Placental epithelial cell (primary cell): ENCODE data around the gene PSMC6. TPM values are rescaled to one million over a fixed set of nuclear protein-coding genes. Genes with fewer than 3 reads are reported as not detected.

Source experiments
- total RNA-seq: library from RNA; depleted of rRNA; stranded (reverse); fragments of >200 nt; gene quantifications from 2 replicates; pipeline ENCODE4 v1.2.3, GENCODE V29; 2012

PSMC6 gene
- 80.9 and 86.9 TPM in 2 replicates for total RNA-seq

DNA sequence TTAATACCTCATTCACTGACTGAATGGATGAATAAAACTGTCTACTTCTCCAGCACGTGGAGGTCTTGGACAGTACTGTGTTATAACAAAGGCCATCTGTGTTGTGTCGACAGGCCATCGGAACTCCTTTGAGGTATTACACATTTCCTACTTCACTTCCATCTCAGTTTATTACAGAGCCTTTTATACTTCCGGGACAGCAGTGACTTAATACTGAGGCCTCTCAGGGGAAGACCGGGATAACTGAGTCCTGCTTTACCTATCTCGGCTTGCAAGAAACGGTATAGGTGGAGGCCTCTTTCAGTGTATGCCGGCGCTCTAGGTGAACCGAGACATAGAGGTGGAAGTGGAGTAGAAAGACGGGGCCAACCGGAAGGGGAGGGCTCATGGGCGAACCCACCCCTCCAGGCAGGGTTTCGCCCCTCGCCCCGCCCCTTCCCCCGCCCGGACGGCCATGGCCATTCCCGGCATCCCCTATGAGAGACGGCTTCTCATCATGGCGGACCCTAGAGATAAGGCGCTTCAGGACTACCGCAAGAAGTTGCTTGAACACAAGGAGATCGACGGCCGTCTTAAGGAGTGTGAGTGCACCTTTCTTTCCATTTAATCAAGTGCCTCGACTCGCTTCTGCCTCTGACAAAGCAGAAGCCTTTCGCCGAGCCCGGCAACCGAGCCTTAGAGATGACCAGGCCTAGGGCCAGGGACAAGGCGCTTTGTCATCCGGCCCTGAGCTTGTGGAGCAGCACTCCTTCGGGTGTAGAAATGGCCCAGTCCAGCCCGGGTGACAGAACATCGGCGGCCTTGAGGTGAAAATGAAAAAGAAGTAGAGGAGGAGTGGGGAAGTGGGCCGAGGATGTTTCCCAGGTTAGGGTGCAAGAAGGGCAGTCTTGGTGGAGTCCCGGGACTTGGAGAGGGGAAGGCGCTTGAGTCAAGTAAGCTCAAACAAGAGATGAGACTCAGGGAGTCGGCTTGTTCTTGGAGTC, at the start of gene PSMC6:
Gene PSMC6, plus strand, starts transcription at position 477 of the 983 bp plus-strand sequence. Its CDS starts 20 bp downstream, at position 497.

DNA sequence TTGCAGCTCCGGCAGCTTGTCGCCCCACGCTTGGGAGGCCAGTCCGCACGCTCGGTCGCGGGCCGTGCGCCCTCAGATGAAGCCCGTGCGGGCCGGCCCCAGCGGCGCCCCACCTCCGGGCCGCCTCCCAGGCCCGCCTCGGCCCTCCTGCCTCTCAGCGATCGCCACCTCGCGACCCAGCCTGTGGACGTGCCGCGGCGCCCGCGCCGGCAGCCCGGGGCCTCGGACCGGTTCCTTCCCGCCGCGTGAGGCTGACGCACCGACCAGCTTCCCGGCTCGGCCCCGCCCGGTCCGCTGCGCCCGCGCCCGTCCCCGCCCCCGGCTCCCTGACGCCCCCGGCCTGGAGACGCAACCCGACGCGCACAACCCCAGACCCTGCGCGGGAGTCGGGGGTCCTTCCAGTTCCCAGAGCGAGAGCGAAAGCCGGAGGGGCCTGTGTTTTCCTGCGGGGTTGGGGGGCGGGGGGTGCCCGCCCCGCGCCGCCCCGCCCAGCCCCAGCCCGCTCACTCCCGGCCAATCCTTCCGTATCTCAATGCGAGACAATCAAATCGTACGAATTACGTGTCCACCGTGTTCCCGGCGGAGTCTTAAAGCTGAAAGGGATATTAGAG, 11.4 kb upstream of the PSMC6 start, which contains the start of gene ERO1A:
Gene ERO1A, minus strand, starts transcription at position 78 of the 611 bp plus-strand sequence. Its CDS starts 77 bp downstream, at position 1.

DNA sequence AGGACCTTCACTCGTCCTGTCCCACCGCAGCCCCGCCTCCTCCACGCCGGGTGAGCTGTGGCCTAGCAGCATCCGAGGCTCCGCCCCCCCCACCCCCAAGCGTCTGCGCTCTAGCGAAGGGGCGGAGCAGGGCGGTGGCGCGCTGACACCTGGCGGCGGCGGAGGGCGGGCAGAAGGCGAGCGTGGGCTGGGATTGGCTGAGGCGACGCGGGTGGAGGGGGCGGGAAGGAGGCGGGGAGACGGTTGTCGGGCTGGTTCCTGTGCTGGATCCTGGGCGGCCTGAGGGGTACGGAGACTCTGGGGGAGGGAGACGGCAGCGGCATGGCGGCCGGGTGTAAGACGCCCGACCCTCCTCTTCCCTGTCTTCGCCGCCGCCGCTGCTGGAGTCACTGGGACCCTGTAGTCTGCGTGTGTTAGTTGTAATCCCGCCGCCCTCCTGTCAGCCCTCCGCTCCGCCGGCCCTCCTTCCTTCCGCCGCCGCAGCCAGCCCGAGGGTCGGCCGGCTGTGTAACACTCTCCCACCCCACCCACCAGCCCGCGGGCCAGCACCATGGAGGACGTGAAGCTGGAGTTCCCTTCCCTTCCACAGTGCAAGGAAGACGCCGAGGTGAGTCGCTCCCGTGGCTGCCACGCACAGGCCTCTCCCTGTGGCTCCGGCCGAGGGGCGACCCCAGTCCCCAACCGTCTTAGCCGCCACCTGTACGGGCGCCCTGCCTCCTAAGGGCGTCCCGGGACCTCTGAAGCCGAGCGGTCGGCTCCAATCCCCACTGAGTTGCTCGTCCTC, 23.1 kb downstream of the PSMC6 start, which contains the start of gene STYX:
Gene STYX, plus strand, starts transcription at position 242 of the 784 bp plus-strand sequence. Its CDS starts 309 bp downstream, at position 551.

Other genes with a start within 250 kb of the PSMC6 start
- 2.7 and 4.3 TPM in 2 replicates for gene TXNDC16, start 154.7 kb upstream of the PSMC6 start, total RNA-seq
- 0.39 and 0.98 TPM in 2 replicates for gene GPR137C, start 154.4 kb upstream of the PSMC6 start, total RNA-seq
- 36.1 and 95.8 TPM in 2 replicates for gene ERO1A, start 11.6 kb upstream of the PSMC6 start, total RNA-seq
- 19.6 and 29.7 TPM in 2 replicates for gene STYX, start 23.0 kb downstream of the PSMC6 start, total RNA-seq
- 11.0 and 23.7 TPM in 2 replicates for gene GNPNAT1, start 84.4 kb downstream of the PSMC6 start, total RNA-seq
- gene FERMT2, start 243.8 kb downstream of the PSMC6 start, total RNA-seq = 55.4 and 104 TPM in 2 replicates